ENCODE measurements around the gene IL10RA.

GRCh38 chr11:118042796-118043195, 56.6 kb downstream of the IL10RA start:
- TF ChIP-seq EP300 (IDR thresholded peaks at IDR 0.05) (no peak), POLR2A (IDR thresholded peaks at IDR 0.05; ENCODE audit: low read depth) (no peak), CTCF (IDR thresholded peaks at IDR 0.05) (no peak), POLR2AphosphoS5 (IDR thresholded peaks at IDR 0.05) (no peak)

Measured in esophagus muscularis mucosa (tissue), 4 donors.